HL-60/S4 treated with phorbol 12-myristate 13-acetate at 8.2 ng/mL for 4 days and 3 days (cell line): ENCODE measurements around the gene RIT1.

Experiments used
- in situ Hi-C: fragments of 300-500 bp; cut with MboI; formaldehyde crosslinking; loops from 2 replicates; pipeline ENCODE4 v1.15.0; 2022; ENCODE audit warnings: low sequenced_read_pairs

Gene RIT1

GRCh38 chr1:155859881-155860871, 51.0 kb downstream of the RIT1 start:
- in situ Hi-C loops = no loop called here

DNA sequence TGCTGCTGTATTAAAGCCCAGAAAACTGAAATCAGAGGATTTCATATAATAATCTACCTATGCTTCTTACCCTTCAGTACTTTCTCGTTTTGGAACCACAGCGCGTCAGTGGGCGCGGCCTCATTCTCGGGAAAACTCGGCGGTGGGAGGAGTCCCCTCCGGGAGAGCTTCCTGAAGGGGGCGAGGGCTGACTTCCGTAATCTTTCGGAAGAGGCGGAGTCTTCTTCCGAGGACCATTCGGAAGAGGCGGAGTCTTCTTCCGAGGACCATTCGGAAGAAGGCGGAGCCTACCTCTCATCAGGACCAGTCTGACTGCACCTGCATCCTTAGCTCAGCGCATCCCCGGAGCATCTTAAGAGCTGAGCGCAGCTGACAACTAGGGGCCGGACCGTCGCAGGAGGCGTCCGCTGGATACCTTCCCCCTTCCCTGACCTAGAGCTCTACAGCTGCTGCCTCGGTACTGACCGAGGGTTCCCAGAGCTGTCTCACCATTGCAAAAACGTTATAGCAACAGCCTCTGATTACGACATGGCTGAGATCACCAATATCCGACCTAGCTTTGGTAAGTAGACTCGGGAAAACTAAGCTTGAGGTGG, 51.8 kb downstream of the RIT1 start, which contains the start of gene SYT11:
SYT11 (plus strand) TSS at position 334 of the 596 bp plus-strand sequence; CDS start at position 529, 195 bp downstream.
- in situ Hi-C loops = no loop called here

- in situ Hi-C loops = no loop called here
These were observed 52.3 kb downstream of the RIT1 start for GRCh38 chr1:155858800-155859233.

- in situ Hi-C loops = no loop called here
These were observed 53.9 kb downstream of the RIT1 start, which contains the start of gene GON4L for GRCh38 chr1:155856975-155857930. TSS of gene GON4L (minus strand) at chr1:155857214. CDS start at chr1:155853780, 3,434 bp downstream.

GRCh38 chr1:155856257-155856974, 54.7 kb downstream of the RIT1 start:
- in situ Hi-C loops = no loop called here

DNA sequence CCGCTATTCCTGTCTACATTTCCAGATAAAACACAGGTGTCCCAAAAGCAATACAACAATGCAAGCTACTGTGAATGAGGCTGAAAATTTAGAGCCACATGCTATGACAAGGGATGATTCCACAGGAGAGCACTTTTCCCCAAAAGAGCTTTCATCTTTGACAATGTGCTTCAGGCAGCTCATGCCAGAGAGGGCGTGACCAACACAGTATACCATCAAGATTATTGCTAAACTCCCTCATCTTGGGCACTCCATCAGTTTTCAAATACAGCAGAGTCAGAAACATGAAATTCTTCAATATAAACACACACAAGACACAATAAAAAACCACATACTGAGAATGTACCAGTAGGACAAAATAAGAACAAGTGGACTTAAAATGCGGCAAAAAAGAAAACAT, 60.8 kb downstream of the RIT1 start:
- in situ Hi-C loops = no loop called here

DNA sequence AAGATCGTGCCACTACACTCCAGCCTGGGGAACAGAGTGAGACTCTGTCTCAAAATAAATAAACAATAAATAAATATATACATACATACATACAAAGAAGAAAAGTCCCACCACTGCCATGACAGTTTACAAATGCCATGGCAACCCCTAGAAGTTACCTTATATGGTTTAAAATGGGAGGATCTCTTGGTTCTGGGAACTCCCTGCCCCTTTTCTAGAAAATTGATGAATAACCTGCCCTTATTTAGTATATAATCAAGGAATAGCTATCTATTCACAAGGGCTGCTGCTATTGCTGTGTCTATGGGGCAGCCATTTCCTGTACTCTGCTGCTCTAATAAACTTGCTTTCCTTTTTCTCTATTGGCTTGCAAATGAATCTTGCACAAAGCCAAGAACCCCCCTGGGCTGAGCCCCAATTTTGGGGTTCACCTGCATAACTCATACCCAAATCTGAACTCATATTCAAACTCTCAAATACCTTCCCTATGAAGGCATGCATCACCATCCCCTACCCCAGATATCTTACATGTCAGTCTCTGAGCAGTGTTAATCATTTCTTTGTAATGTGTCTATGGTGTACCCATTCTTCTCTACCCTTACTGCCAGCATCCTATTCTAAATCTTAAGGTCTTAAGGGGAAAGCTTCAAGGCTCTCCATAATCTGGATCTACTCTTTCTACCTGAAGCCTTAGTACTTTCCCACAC, 63.2 kb downstream of the RIT1 start:
- in situ Hi-C loops = no loop called here
